Prostate gland (tissue), 2 donors: ENCODE results near the gene PPP2R2B. TPM values are rescaled to one million over a fixed set of nuclear protein-coding genes. Genes with fewer than 3 reads are reported as not detected.

ENCODE experiments used
- DNase-seq: peaks from one replicate; pipeline ENCODE4 v3.0.0-alpha.2; 2019; ENCODE audit warnings: low spot score
- H3K27ac ChIP-seq, 2 donors: fragments of 200-600 bp; sonication (generic); 2 replicates each; pipeline ENCODE4 v1.5.1; 2017 to 2019
- H3K27me3 ChIP-seq: fragments of 200-600 bp; sonication (generic); replicated peaks from 2 replicates; pipeline ENCODE4 v1.5.1; 2019; ENCODE audit not compliant: insufficient read depth
- H3K36me3 ChIP-seq, 2 donors: fragments of 200-600 bp; sonication (generic); 1 replicate in 1 of 2; 2 replicates in 1 of 2; pipeline versions ENCODE4 v1.5.1 to v1.8.1; 2017 to 2019
- H3K4me1 ChIP-seq: fragments of 200-600 bp; sonication (generic); replicated peaks from 2 replicates; pipeline ENCODE4 v1.5.1; 2019
- H3K4me3 ChIP-seq, 2 donors: fragments of 200-600 bp; sonication (generic); 2 replicates each; pipeline ENCODE4 v1.5.1; 2017 to 2019
- H3K9me3 ChIP-seq: fragments of 200-600 bp; sonication (generic); 2 replicates; pipeline ENCODE4 v1.5.1; 2017
- CTCF ChIP-seq, 4 experiments: fragments of 200-600 bp in 2 of 4; fragments of 450-650 bp in 2 of 4; sonication (generic) in 2 of 4; IDR thresholded peaks; 1 replicate in 3 of 4; 2 replicates in 1 of 4; pipeline ENCODE4 v1.5.1; 2016 to 2019; ENCODE audit warnings: antibody characterized with exemption in 4 of 4, mild to moderate bottlenecking in 2 of 4, moderate library complexity in 2 of 4
- POLR2A ChIP-seq: fragments of 450-650 bp; IDR thresholded peaks from one replicate; pipeline ENCODE4 v1.6.1; 2016; ENCODE audit warnings: antibody characterized with exemption, mild to moderate bottlenecking
- POLR2AphosphoS5 ChIP-seq: sonication (generic); formaldehyde crosslinking; IDR thresholded peaks from one replicate; pipeline ENCODE4 v1.6.1; 2017; ENCODE audit warnings: antibody characterized with exemption
- WGBS: methylation state at CpG from one replicate; pipeline ENCODE4 v1.1.5; 2018; 5-methylcytosine and 5-hydroxymethylcytosine counted together
- intact Hi-C: fragments of 100-400 bp; cut with DNase I; formaldehyde crosslinking; loops from one replicate; pipeline ENCODE4 v1.14.2; 2022
- total RNA-seq, 2 donors: library from RNA; depleted of rRNA; stranded (reverse); fragments of >200 nt; gene quantifications; one replicate each; pipeline ENCODE4 v1.1.0, GENCODE V29; 2016

Gene PPP2R2B
- 1 to 10 TPM in 1 of 2 donors, under 1 TPM in 1; 0.68 to 2.6 TPM for total RNA-seq

- Histone ChIP-seq H3K4me3 (peak within 1 kb of the TSS; percentile 29 to 31), H3K27me3 (peaks cover 2% of the 10 kb centered on the region), H3K4me1 (no peaks in the 10 kb centered on the region), H3K36me3 (no peaks in the 10 kb centered on the region), H3K27ac (no peak within 1 kb of the TSS), H3K9me3 (no peaks in the 10 kb centered on the region)
- WGBS: 2% methylated on average over 21 of the region's 40 CpGs
- intact Hi-C loops: no loop called here
- no peak for DNase-seq
- TF ChIP-seq POLR2A: no peak
- TF ChIP-seq POLR2AphosphoS5: no peak
- TF ChIP-seq CTCF (IDR thresholded peaks at IDR 0.05): no peak
Measured at GRCh38 chr5:146878476-146879172, at the start of gene PPP2R2B. Gene PPP2R2B (minus strand): TSS chr5:146878757.

- Histone ChIP-seq H3K4me3 (no peak overlapping the region), H3K9me3 (no peaks in the 10 kb centered on the region), H3K36me3 (no peaks in the 10 kb centered on the region), H3K27ac (no peak overlapping the region), H3K27me3 (no peaks in the 10 kb centered on the region), H3K4me1 (no peaks in the 10 kb centered on the region)
- intact Hi-C loops: no loop called here
- no peak for DNase-seq
- TF ChIP-seq POLR2A (no peak), POLR2AphosphoS5 (no peak), CTCF (IDR thresholded peaks at IDR 0.05) (no peak)
Measured at GRCh38 chr5:146924132-146924531, 45.6 kb upstream of the PPP2R2B start.

- 20% methylated on average over 4 of the region's 4 CpGs for WGBS
- no peaks in the 10 kb centered on the region for H3K36me3 ChIP-seq
- H3K27me3 ChIP-seq: no peaks in the 10 kb centered on the region
- no peak for DNase-seq
- H3K27ac ChIP-seq: no peak overlapping the region
- no peaks in the 10 kb centered on the region for H3K4me1 ChIP-seq
- H3K9me3 ChIP-seq: no peaks in the 10 kb centered on the region
- TF ChIP-seq POLR2AphosphoS5 (no peak), POLR2A (no peak)
- H3K4me3 ChIP-seq: no peak overlapping the region
- intact Hi-C loops: no loop called here
Measured at GRCh38 chr5:146921225-146921624, 42.7 kb upstream of the PPP2R2B start.

- no peaks in the 10 kb centered on the region for H3K4me1 ChIP-seq
- H3K4me3 ChIP-seq: no peak overlapping the region
- H3K36me3 ChIP-seq: no peaks in the 10 kb centered on the region
- no peak overlapping the region for H3K27ac ChIP-seq
- TF ChIP-seq POLR2A (no peak), CTCF (IDR thresholded peaks at IDR 0.05) (no peak), POLR2AphosphoS5 (no peak)
- H3K27me3 ChIP-seq: no peaks in the 10 kb centered on the region
- intact Hi-C loops: no loop called here
- no peaks in the 10 kb centered on the region for H3K9me3 ChIP-seq
- WGBS: 40% methylated on average over 7 of the region's 7 CpGs
- DNase-seq: no peak
Measured at GRCh38 chr5:146920351-146920881, 41.9 kb upstream of the PPP2R2B start.

GRCh38 chr5:146919304-146919703 lies 40.7 kb upstream of the PPP2R2B start:
- Histone ChIP-seq H3K36me3 (no peaks in the 10 kb centered on the region), H3K27me3 (no peaks in the 10 kb centered on the region), H3K4me1 (no peaks in the 10 kb centered on the region), H3K4me3 (no peak overlapping the region), H3K9me3 (no peaks in the 10 kb centered on the region), H3K27ac (no peak overlapping the region)
- 75% methylated on average over 2 of the region's 2 CpGs for WGBS
- no peak for DNase-seq
- TF ChIP-seq CTCF (IDR thresholded peaks at IDR 0.05) (no peak), POLR2A (no peak), POLR2AphosphoS5 (no peak)
- intact Hi-C loops: no loop called here
